ENCODE results near the gene DDIT4. TPM values are rescaled to one million over a fixed set of nuclear protein-coding genes. Genes with fewer than 3 reads are reported as not detected.

The DDIT4 gene
- total RNA-seq, 1 experiment from 2014 or later: 872 TPM

DNA sequence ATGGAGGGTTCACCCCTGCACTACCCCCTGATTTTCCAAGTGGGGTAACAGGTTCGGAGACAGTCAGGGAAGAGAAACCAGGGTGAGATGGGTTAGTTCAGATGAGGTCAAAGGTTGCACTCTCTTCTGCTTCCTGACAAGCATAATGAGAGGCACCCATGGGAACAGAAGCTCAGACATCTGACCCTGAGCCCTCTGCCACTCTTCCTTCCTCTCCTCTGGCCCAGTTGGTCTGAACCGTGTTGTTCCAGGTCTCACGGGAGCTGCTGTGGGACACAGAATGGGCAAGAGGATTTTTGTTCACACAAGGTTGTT lies 42.6 kb downstream of the DDIT4 start:
- POLR2A ChIA-PET: interaction anchor here (1.3 to 14.5 kb wide), 9 partner anchors 12 to 73 kb away, joined by 3 to 383 read pairs (median 9); partner anchors contain the start of gene DDIT4
- intact Hi-C loops (cut with micrococcal nuclease): no loop called here
- Mint-ChIP-seq H3K27me3 (ENCODE audit: insufficient read depth, unreplicated experiment) (no peaks in the 10 kb centered on the region), H3K27ac (ENCODE audit: low read depth, unreplicated experiment) (peak overlapping the region; percentile 80), H3K4me3 (ENCODE audit: unreplicated experiment) (no peak overlapping the region), H3K9me3 (ENCODE audit: unreplicated experiment) (no peaks in the 10 kb centered on the region), H3K4me1 (ENCODE audit: insufficient read depth, unreplicated experiment) (peaks cover 40% of the 10 kb centered on the region), H3K36me3 (ENCODE audit: insufficient read depth, unreplicated experiment) (peaks cover 7% of the 10 kb centered on the region)
- TF ChIP-seq, protein P1, sequence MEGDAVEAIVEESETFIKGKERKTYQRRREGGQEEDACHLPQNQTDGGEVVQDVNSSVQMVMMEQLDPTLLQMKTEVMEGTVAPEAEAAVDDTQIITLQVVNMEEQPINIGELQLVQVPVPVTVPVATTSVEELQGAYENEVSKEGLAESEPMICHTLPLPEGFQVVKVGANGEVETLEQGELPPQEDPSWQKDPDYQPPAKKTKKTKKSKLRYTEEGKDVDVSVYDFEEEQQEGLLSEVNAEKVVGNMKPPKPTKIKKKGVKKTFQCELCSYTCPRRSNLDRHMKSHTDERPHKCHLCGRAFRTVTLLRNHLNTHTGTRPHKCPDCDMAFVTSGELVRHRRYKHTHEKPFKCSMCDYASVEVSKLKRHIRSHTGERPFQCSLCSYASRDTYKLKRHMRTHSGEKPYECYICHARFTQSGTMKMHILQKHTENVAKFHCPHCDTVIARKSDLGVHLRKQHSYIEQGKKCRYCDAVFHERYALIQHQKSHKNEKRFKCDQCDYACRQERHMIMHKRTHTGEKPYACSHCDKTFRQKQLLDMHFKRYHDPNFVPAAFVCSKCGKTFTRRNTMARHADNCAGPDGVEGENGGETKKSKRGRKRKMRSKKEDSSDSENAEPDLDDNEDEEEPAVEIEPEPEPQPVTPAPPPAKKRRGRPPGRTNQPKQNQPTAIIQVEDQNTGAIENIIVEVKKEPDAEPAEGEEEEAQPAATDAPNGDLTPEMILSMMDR (IDR thresholded peaks at IDR 0.05; ENCODE audit: unreplicated experiment): no peak
- no TSS peak for BruUV-seq (replicated peaks)
- DNase-seq (ENCODE audit: unreplicated experiment): no peak
- CTCF ChIA-PET: interaction anchor here (0.6 to 7.6 kb wide), 5 partner anchors 12 to 94 kb away, joined by 3 to 46 read pairs (median 4); partner anchors contain the start of gene DDIT4

DNA sequence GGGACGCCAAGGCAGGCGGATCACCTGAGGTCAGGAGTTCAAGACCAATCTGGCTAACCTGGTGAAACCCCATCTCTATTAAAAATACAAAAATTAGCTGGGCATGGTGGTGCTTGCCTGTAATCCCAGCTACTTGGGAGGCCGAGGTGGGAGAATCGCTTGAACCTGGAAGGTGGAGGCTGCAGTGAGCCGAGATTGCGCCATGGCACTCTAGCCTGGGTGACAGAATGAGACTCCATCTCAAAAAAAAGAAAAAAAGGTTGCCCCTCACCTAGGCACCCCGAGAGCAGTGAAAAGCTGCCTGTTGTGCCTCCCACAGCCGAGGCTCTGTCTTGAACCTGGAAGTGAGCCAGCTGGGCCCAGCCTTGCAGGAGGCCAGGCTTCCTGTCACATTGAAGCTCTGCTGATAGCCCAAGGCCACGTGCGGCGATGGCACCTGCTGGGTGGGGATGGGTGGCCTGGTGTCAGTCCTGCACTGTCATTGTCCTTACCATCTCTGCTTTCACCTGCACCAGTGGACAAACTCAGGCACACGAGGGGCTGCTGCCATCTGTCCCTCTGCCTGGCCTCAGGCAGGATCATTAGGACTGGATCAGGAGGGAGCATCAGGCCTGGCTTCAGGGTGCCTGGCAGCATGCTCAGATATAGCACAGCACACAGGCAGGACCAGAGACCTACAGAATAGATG lies 43.2 kb downstream of the DDIT4 start:
- CTCF ChIA-PET: interaction anchor here (0.7 to 7.6 kb wide), 2 partner anchors 42 to 88 kb away, joined by 3 to 46 read pairs; partner anchors contain the start of gene DDIT4

DNA sequence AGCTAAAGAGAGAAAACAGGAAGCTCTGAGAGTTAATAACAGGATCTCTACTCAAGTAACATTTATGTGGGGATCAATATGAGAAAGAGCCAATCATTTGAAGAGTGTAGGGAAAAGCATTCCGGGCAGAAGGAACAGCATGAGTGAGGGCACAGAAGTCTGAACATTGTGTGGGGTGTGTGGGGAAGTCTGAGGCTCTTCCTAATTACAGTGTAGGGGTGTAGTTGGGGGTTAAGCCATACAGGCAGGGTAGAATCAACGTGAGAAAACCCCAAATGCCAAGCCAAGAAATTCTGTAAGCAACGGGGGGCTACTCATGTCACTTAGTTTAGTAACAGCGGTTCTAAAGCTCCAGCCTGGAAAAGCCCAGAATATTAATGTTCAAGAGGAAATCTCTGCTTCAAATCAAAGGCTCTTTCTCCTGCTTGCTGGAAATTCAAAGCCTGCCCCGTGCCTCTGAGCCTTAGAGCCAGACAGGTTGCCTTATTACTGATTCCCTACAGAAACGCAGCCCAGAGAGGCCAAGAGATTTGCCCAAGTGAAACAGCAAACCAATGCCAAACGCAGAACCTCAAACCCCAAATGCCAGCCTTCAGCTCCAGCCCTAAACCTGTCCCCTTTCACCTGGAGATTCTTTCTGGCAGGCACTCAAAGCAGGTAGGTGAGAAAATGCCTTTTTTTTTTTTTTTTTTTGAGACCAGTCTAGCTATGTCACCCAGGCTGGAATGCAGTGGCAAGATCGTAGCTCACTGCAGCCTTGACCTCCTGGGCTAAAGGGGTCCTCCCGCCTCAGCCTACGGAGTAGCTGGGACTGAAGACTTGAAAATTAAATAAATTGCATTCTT lies 44.9 kb downstream of the DDIT4 start:
- DNase-seq (ENCODE audit: unreplicated experiment): peak; percentile 33
- H3K4me3 Mint-ChIP-seq (ENCODE audit: unreplicated experiment): peak overlapping the region; percentile 56
- H3K9me3 Mint-ChIP-seq (ENCODE audit: unreplicated experiment): no peaks in the 10 kb centered on the region
- peak overlapping the region; percentile 95 for H3K27ac Mint-ChIP-seq (ENCODE audit: low read depth, unreplicated experiment)
- no peaks in the 10 kb centered on the region for H3K27me3 Mint-ChIP-seq (ENCODE audit: insufficient read depth, unreplicated experiment)
- ChIA-PET POLR2A (interaction anchor here (0.6 to 14.5 kb wide), 13 partner anchors 10 to 103 kb away, joined by 3 to 383 read pairs (median 29); partner anchors contain the start of genes ANAPC16, ASCC1 and DDIT4), CTCF (interaction anchor here (0.6 to 7.6 kb wide), 7 partner anchors 17 to 145 kb away, joined by 3 to 46 read pairs (median 5); partner anchors contain the start of gene DDIT4)
- intact Hi-C loops (cut with micrococcal nuclease): no loop called here
- TSS peak; percentile 68 for BruUV-seq (replicated peaks)
- H3K36me3 Mint-ChIP-seq (ENCODE audit: insufficient read depth, unreplicated experiment): peaks cover 7% of the 10 kb centered on the region
- TF ChIP-seq, protein P1 (IDR thresholded peaks at IDR 0.05; ENCODE audit: unreplicated experiment): no peak
- H3K4me1 Mint-ChIP-seq (ENCODE audit: insufficient read depth, unreplicated experiment): peaks cover 47% of the 10 kb centered on the region

More for the DNA sequence above, 43.2 kb downstream of the DDIT4 start:
- intact Hi-C loops (cut with micrococcal nuclease): no loop called here
- Mint-ChIP-seq H3K27me3 (ENCODE audit: insufficient read depth, unreplicated experiment) (no peaks in the 10 kb centered on the region), H3K27ac (ENCODE audit: low read depth, unreplicated experiment) (no peak overlapping the region), H3K9me3 (ENCODE audit: unreplicated experiment) (no peaks in the 10 kb centered on the region), H3K36me3 (ENCODE audit: insufficient read depth, unreplicated experiment) (peaks cover 7% of the 10 kb centered on the region), H3K4me3 (ENCODE audit: unreplicated experiment) (no peak overlapping the region), H3K4me1 (ENCODE audit: insufficient read depth, unreplicated experiment) (peaks cover 43% of the 10 kb centered on the region)
- no peak for DNase-seq (ENCODE audit: unreplicated experiment)
- TF ChIP-seq, protein P1 (IDR thresholded peaks at IDR 0.05; ENCODE audit: unreplicated experiment): no peak
- BruUV-seq (replicated peaks): no TSS peak
- POLR2A ChIA-PET: interaction anchor here (0.6 to 14.5 kb wide), 8 partner anchors 12 to 149 kb away, joined by 3 to 383 read pairs (median 11); partner anchors contain the start of gene DDIT4

Measured in MCF 10A (cell line).